Loucy (cell line): ENCODE measurements around the gene AQP3.

ENCODE experiments used
- H2AFZ ChIP-seq: fragments of 200-600 bp; sonication (generic); 2 replicates; pipeline ENCODE4 v1.6.0; 2016; ENCODE audit warnings: antibody characterized with exemption, mild to moderate bottlenecking, low read length, moderate library complexity
- H3F3A ChIP-seq: fragments of 200-600 bp; 2 replicates; pipeline ENCODE4 v1.6.0; 2016; ENCODE audit warnings: antibody characterized with exemption, low read depth, mild to moderate bottlenecking
- H3K27me3 ChIP-seq: fragments of 200-600 bp; sonication (generic); 2 replicates; pipeline ENCODE4 v1.6.1; 2014; ENCODE audit warnings: low read length, mild to moderate bottlenecking; ENCODE audit not compliant: insufficient read depth, poor library complexity, severe bottlenecking
- H3K36me3 ChIP-seq: fragments of 200-600 bp; sonication (generic); 2 replicates; pipeline ENCODE4 v1.6.1; 2016; ENCODE audit warnings: low read length; ENCODE audit not compliant: insufficient read depth
- H3K4me1 ChIP-seq: fragments of 200-600 bp; sonication (generic); 2 replicates; pipeline ENCODE4 v1.5.1; 2014; ENCODE audit warnings: low read length, mild to moderate bottlenecking; ENCODE audit not compliant: insufficient read depth, poor library complexity, severe bottlenecking
- H3K4me2 ChIP-seq: fragments of 200-600 bp; sonication (generic); 2 replicates; pipeline ENCODE4 v1.6.0; 2014; ENCODE audit warnings: antibody characterized with exemption, low read length, low read depth, mild to moderate bottlenecking; ENCODE audit not compliant: poor library complexity, severe bottlenecking
- H3K4me3 ChIP-seq: fragments of 200-600 bp; sonication (generic); 2 replicates; pipeline ENCODE4 v1.5.1; 2014; ENCODE audit warnings: low read length, mild to moderate bottlenecking, mixed read lengths; ENCODE audit not compliant: poor library complexity, severe bottlenecking
- H3K79me2 ChIP-seq: fragments of 200-600 bp; sonication (generic); 2 replicates; pipeline ENCODE4 v1.6.1; 2014; ENCODE audit warnings: low read length; ENCODE audit not compliant: insufficient read depth
- H3K9ac ChIP-seq: fragments of 200-600 bp; sonication (generic); 2 replicates; pipeline ENCODE4 v1.6.0; 2014; ENCODE audit warnings: mild to moderate bottlenecking, low read depth, low read length, moderate library complexity; ENCODE audit not compliant: poor library complexity, severe bottlenecking
- H3K9me2 ChIP-seq: fragments of 200-600 bp; sonication (generic); replicated peaks from 2 replicates; pipeline ENCODE4 v1.6.1; 2016; ENCODE audit warnings: low read depth, low read length, mixed read lengths
- H3K9me3 ChIP-seq: fragments of 200-600 bp; sonication (generic); 2 replicates; pipeline ENCODE4 v1.6.1; 2014; ENCODE audit warnings: mild to moderate bottlenecking, antibody characterized with exemption, low read length, low read depth; ENCODE audit not compliant: insufficient read depth
- H4K20me1 ChIP-seq: fragments of 200-600 bp; sonication (generic); 2 replicates; pipeline ENCODE4 v1.6.0; 2014; ENCODE audit warnings: antibody characterized with exemption, low read length, mild to moderate bottlenecking; ENCODE audit not compliant: insufficient read depth, poor library complexity, severe bottlenecking
- EZH2phosphoT487 ChIP-seq: fragments of 200-600 bp; IDR thresholded peaks from 2 replicates; pipeline ENCODE4 v1.6.1; 2018; ENCODE audit warnings: antibody characterized with exemption, mild to moderate bottlenecking, moderate library complexity, borderline replicate concordance
- TF ChIP-seq, protein P1 (sequence below): fragments of 200-600 bp; sonication (generic); conservative IDR thresholded peaks from 2 replicates; pipeline ENCODE4 v1.5.1; 2014; ENCODE audit warnings: mild to moderate bottlenecking, antibody characterized with exemption, low read length

The AQP3 gene

GRCh38 chr9:33460854-33461253, 13.5 kb upstream of the AQP3 start:
- Histone ChIP-seq H3K79me2 (no peaks in the 10 kb centered on the region), H3K9ac (no peak overlapping the region), H2AFZ (no peak overlapping the region), H3K9me3 (no peaks in the 10 kb centered on the region), H3K4me1 (no peaks in the 10 kb centered on the region), H4K20me1 (no peaks in the 10 kb centered on the region), H3K9me2 (no peaks in the 10 kb centered on the region), H3K4me2 (no peak overlapping the region), H3F3A (no peaks in the 10 kb centered on the region), H3K4me3 (no peak overlapping the region), H3K27me3 (no peaks in the 10 kb centered on the region), H3K36me3 (peaks cover 45% of the 10 kb centered on the region; the same call in 1 of the 2 replicates)
- TF ChIP-seq EZH2phosphoT487: no peak
- TF ChIP-seq, protein P1, sequence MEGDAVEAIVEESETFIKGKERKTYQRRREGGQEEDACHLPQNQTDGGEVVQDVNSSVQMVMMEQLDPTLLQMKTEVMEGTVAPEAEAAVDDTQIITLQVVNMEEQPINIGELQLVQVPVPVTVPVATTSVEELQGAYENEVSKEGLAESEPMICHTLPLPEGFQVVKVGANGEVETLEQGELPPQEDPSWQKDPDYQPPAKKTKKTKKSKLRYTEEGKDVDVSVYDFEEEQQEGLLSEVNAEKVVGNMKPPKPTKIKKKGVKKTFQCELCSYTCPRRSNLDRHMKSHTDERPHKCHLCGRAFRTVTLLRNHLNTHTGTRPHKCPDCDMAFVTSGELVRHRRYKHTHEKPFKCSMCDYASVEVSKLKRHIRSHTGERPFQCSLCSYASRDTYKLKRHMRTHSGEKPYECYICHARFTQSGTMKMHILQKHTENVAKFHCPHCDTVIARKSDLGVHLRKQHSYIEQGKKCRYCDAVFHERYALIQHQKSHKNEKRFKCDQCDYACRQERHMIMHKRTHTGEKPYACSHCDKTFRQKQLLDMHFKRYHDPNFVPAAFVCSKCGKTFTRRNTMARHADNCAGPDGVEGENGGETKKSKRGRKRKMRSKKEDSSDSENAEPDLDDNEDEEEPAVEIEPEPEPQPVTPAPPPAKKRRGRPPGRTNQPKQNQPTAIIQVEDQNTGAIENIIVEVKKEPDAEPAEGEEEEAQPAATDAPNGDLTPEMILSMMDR: no peak

DNA sequence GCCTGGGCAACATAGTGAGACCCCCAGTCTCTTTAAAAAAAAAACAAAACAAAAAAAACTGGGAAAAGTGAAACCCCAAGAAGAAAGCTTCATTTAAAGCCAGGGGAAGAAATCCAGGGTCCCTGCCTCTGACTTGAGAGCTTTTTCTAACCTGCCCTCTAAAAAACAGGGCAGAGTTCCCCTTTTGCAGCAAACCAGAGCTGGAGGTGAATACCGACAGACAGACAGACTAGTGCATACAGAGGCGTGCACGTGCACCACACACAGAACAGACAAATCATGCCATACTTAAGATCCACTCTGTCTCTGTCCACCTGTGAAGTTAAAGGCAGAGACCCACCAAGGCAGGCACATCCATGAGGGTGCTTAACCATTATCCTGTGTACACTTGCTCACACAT, 11.7 kb upstream of the AQP3 start:
- Histone ChIP-seq H4K20me1 (no peaks in the 10 kb centered on the region), H3K27me3 (no peaks in the 10 kb centered on the region), H3K4me1 (no peaks in the 10 kb centered on the region), H3F3A (no peaks in the 10 kb centered on the region), H2AFZ (no peak overlapping the region), H3K36me3 (peaks cover 28% of the 10 kb centered on the region; the same call in 1 of the 2 replicates), H3K4me3 (no peak overlapping the region), H3K79me2 (no peaks in the 10 kb centered on the region), H3K9me3 (no peaks in the 10 kb centered on the region), H3K9ac (no peak overlapping the region), H3K4me2 (no peak overlapping the region), H3K9me2 (no peaks in the 10 kb centered on the region)
- TF ChIP-seq EZH2phosphoT487: no peak
- TF ChIP-seq, protein P1: no peak

DNA sequence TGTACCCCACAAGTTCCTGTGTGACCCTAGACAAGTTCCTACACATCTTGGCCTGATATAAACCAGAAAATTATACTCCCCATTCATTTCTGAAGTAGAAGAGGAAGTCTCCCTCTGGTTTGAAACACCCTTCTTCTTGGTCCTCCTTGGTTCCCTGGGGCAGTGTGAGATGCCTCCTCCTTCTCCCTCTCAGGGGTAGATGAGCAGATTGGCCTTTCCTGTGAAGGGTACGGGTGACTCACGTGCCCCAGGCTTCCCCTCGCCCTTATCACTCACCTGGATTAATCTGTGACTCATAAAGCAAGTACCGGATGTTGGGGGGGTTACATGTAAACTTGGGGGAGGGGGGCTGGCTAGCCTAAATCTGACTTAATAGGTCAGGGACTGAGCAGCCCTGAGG, 11.1 kb upstream of the AQP3 start:
- Histone ChIP-seq H3K36me3 (peaks cover 21% of the 10 kb centered on the region; the same call in 1 of the 2 replicates), H3K9ac (no peak overlapping the region), H4K20me1 (no peaks in the 10 kb centered on the region), H3K79me2 (no peaks in the 10 kb centered on the region), H3K4me1 (no peaks in the 10 kb centered on the region), H3K4me3 (no peak overlapping the region), H3K4me2 (no peak overlapping the region), H3K9me3 (no peaks in the 10 kb centered on the region), H2AFZ (no peak overlapping the region), H3F3A (no peaks in the 10 kb centered on the region), H3K27me3 (no peaks in the 10 kb centered on the region), H3K9me2 (no peaks in the 10 kb centered on the region)
- TF ChIP-seq, protein P1: no peak
- TF ChIP-seq EZH2phosphoT487: no peak
